ENCODE results near the gene SLC22A12.

Gene SLC22A12

GRCh38 chr11:64569300-64569970 lies 21.6 kb upstream of the SLC22A12 start:
- peaks cover 50% of the 10 kb centered on the region for H3K4me1 Mint-ChIP-seq
- H3K9me3 Mint-ChIP-seq, result no peaks in the 10 kb centered on the region
- no peak overlapping the region for H3K4me3 Mint-ChIP-seq
- no peak overlapping the region for H3K27ac Mint-ChIP-seq
- H3K36me3 Mint-ChIP-seq (ENCODE audit: low read depth), result no peaks in the 10 kb centered on the region
- peaks cover 8% of the 10 kb centered on the region for H3K27me3 Mint-ChIP-seq (ENCODE audit: low read depth, poor library complexity)
- DNase-seq, result no peak
- no peak for TF ChIP-seq CTCF (IDR thresholded peaks at IDR 0.05)

DNA sequence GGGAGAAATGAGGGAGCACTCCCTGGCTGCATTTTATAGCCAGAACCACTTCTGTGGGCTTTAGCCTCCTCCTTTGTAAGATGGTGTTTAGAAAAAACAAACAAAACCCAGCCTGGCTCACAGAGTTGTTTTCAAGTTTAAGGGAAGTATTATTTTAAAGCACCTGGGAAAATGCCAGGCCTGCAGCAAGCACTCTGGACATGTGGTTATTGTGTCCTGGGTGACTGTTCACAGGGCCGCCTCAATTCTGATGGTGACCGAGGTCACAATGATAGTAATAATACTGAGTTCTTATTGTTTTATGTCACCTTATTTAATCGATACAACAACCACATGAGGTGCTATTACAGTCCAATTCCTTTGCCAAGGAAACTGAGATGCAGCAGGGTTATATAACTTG lies 20.7 kb upstream of the SLC22A12 start:
- Mint-ChIP-seq H3K4me1 (peaks cover 43% of the 10 kb centered on the region), H3K36me3 (ENCODE audit: low read depth) (no peaks in the 10 kb centered on the region), H3K4me3 (no peak overlapping the region), H3K9me3 (no peaks in the 10 kb centered on the region), H3K27ac (no peak overlapping the region), H3K27me3 (ENCODE audit: low read depth, poor library complexity) (peaks cover 9% of the 10 kb centered on the region)
- no peak for TF ChIP-seq CTCF (IDR thresholded peaks at IDR 0.05)
- DNase-seq, result no peak

- no peak for TF ChIP-seq CTCF (IDR thresholded peaks at IDR 0.05)
- Mint-ChIP-seq H3K4me3 (no peak overlapping the region), H3K9me3 (no peaks in the 10 kb centered on the region), H3K27ac (no peak overlapping the region), H3K36me3 (ENCODE audit: low read depth) (no peaks in the 10 kb centered on the region), H3K4me1 (peaks cover 36% of the 10 kb centered on the region), H3K27me3 (ENCODE audit: low read depth, poor library complexity) (peaks cover 9% of the 10 kb centered on the region)
- no peak for DNase-seq
Measured at GRCh38 chr11:64571050-64571409, 20.0 kb upstream of the SLC22A12 start.

GRCh38 chr11:64571410-64572091 lies 19.5 kb upstream of the SLC22A12 start:
- no peak overlapping the region for H3K4me3 Mint-ChIP-seq
- H3K4me1 Mint-ChIP-seq, result peaks cover 31% of the 10 kb centered on the region
- no peak for TF ChIP-seq CTCF (IDR thresholded peaks at IDR 0.05)
- H3K27ac Mint-ChIP-seq, result no peak overlapping the region
- DNase-seq, result no peak
- no peaks in the 10 kb centered on the region for H3K36me3 Mint-ChIP-seq (ENCODE audit: low read depth)
- H3K9me3 Mint-ChIP-seq, result no peaks in the 10 kb centered on the region
- peaks cover 9% of the 10 kb centered on the region for H3K27me3 Mint-ChIP-seq (ENCODE audit: low read depth, poor library complexity)

DNA sequence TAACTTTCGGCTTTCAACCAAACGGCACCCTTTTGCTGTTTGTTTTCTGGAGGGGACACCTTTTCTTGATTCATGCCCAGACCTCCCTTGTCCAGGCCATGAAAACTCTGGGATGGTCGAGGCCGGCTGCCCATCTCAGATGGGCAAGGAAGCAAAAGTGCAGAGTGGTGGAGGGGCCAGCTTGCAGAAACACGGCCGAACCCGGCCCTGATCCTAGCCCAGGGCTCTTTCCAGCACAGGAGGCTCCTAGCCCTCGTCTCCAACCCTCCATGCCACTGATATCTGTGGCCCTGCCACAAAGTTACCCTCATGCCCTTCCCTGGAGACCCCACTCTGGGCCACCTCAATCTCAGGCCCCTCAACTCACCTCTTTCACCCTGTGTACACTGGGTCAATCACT lies 18.9 kb upstream of the SLC22A12 start:
- no peak for DNase-seq
- H3K4me3 Mint-ChIP-seq, result no peak overlapping the region
- peaks cover 9% of the 10 kb centered on the region for H3K27me3 Mint-ChIP-seq (ENCODE audit: low read depth, poor library complexity)
- no peaks in the 10 kb centered on the region for H3K36me3 Mint-ChIP-seq (ENCODE audit: low read depth)
- peaks cover 25% of the 10 kb centered on the region for H3K4me1 Mint-ChIP-seq
- no peaks in the 10 kb centered on the region for H3K9me3 Mint-ChIP-seq
- H3K27ac Mint-ChIP-seq, result no peak overlapping the region
- no peak for TF ChIP-seq CTCF (IDR thresholded peaks at IDR 0.05)

GRCh38 chr11:64577202-64577601 lies 13.8 kb upstream of the SLC22A12 start:
- no peak overlapping the region for H3K4me3 Mint-ChIP-seq
- TF ChIP-seq CTCF (IDR thresholded peaks at IDR 0.05), result no peak
- peaks cover 7% of the 10 kb centered on the region for H3K4me1 Mint-ChIP-seq
- no peaks in the 10 kb centered on the region for H3K36me3 Mint-ChIP-seq (ENCODE audit: low read depth)
- H3K27me3 Mint-ChIP-seq (ENCODE audit: low read depth, poor library complexity), result peaks cover 18% of the 10 kb centered on the region
- no peaks in the 10 kb centered on the region for H3K9me3 Mint-ChIP-seq
- H3K27ac Mint-ChIP-seq, result no peak overlapping the region
- no peak for DNase-seq
